Ishikawa (cell line): ENCODE results near the gene LBR.

ENCODE experiments used
- CEBPB ChIP-seq: IDR thresholded peaks from 2 replicates; pipeline ENCODE4 v1.6.1; 2012
- CREB1 ChIP-seq: IDR thresholded peaks from 2 replicates; pipeline ENCODE4 v1.6.1; 2012; ENCODE audit warnings: low read depth
- EGR1 ChIP-seq: IDR thresholded peaks from 2 replicates; pipeline ENCODE4 v1.6.1; 2012
- EP300 ChIP-seq: IDR thresholded peaks from 2 replicates; pipeline ENCODE4 v1.6.1; 2012; ENCODE audit warnings: borderline replicate concordance
- FOXM1 ChIP-seq: IDR thresholded peaks from 2 replicates; pipeline ENCODE4 v1.6.1; 2012; ENCODE audit warnings: low read depth, borderline replicate concordance
- MAX ChIP-seq: IDR thresholded peaks from 2 replicates; pipeline ENCODE4 v1.6.1; 2012
- NFIC ChIP-seq: IDR thresholded peaks from 2 replicates; pipeline ENCODE4 v1.6.1; 2012
- RAD21 ChIP-seq: IDR thresholded peaks from 2 replicates; pipeline ENCODE4 v1.6.1; 2012; ENCODE audit warnings: low read depth
- REST ChIP-seq: IDR thresholded peaks from 2 replicates; pipeline ENCODE4 v1.6.1; 2012; ENCODE audit warnings: low read depth, mild to moderate bottlenecking
- TAF1 ChIP-seq: IDR thresholded peaks from 2 replicates; pipeline ENCODE4 v1.6.1; 2012; ENCODE audit warnings: low read depth, mild to moderate bottlenecking
- TCF12 ChIP-seq: IDR thresholded peaks from 2 replicates; pipeline ENCODE4 v1.6.1; 2012; ENCODE audit warnings: low read depth
- TEAD4 ChIP-seq: IDR thresholded peaks from 2 replicates; pipeline ENCODE4 v1.6.1; 2012
- USF1 ChIP-seq: IDR thresholded peaks from 2 replicates; pipeline ENCODE4 v1.6.1; 2012
- YY1 ChIP-seq: IDR thresholded peaks from 2 replicates; pipeline ENCODE4 v1.6.1; 2012; ENCODE audit warnings: low read depth
- ZBTB7A ChIP-seq: IDR thresholded peaks from 2 replicates; pipeline ENCODE4 v1.6.1; 2012; ENCODE audit warnings: low read depth

Gene LBR

GRCh38 chr1:225440380-225441221, 12.8 kb upstream of the LBR start:
- TF ChIP-seq NFIC: no peak
- no peak for TF ChIP-seq CREB1
- TF ChIP-seq FOXM1: no peak
- TF ChIP-seq MAX: no peak
- TF ChIP-seq TAF1: no peak
- TF ChIP-seq TCF12: no peak
- TF ChIP-seq USF1: no peak
- no peak for TF ChIP-seq REST
- no peak for TF ChIP-seq TEAD4
- TF ChIP-seq ZBTB7A: no peak
- no peak for TF ChIP-seq EGR1
- no peak for TF ChIP-seq CEBPB
- TF ChIP-seq RAD21: no peak
- no peak for TF ChIP-seq YY1
- no peak for TF ChIP-seq EP300

GRCh38 chr1:225437710-225438437, 10.0 kb upstream of the LBR start:
- TF ChIP-seq EP300 (no peak), RAD21 (peak; percentile 46)

GRCh38 chr1:225435957-225436392, 8.1 kb upstream of the LBR start:
- no peak for TF ChIP-seq NFIC
- no peak for TF ChIP-seq TAF1
- TF ChIP-seq USF1: no peak
- TF ChIP-seq TCF12: no peak
- no peak for TF ChIP-seq YY1
- TF ChIP-seq CREB1: no peak
- TF ChIP-seq ZBTB7A: no peak
- no peak for TF ChIP-seq FOXM1
- no peak for TF ChIP-seq EP300
- TF ChIP-seq MAX: no peak
- TF ChIP-seq RAD21: no peak
- no peak for TF ChIP-seq REST
- no peak for TF ChIP-seq EGR1

GRCh38 chr1:225435487-225435886, 7.6 kb upstream of the LBR start:
- TF ChIP-seq RAD21 (no peak), FOXM1 (no peak), NFIC (no peak), CEBPB (no peak), TCF12 (no peak), YY1 (no peak), TAF1 (no peak), TEAD4 (no peak), EP300 (no peak), EGR1 (no peak), CREB1 (no peak), REST (no peak), MAX (no peak), ZBTB7A (no peak), USF1 (no peak)
